ENCODE data around the gene CCT6B. TPM values are rescaled to one million over a fixed set of nuclear protein-coding genes. Genes with fewer than 3 reads are reported as not detected.
"Not testable (repeated sequence)": the region's sequence is repeated elsewhere in the genome, so short reads cannot be mapped to it uniquely, and the experiment has no call there.

CCT6B gene
- total RNA-seq, 4 donors from 2014 or later = 2.4 to 4.6 (median 4.0) TPM

- no peak for DNase-seq (ENCODE audit: low spot score)
- no peak for TF ChIP-seq CTCF (IDR thresholded peaks at IDR 0.05)
- no peak for ATAC-seq (ENCODE audit: low FRiP score)
These were observed 40.3 kb upstream of the CCT6B start for GRCh38 chr17:35001549-35001948.

GRCh38 chr17:35000965-35001364 lies 39.7 kb upstream of the CCT6B start:
- not testable (repeated sequence) for DNase-seq (ENCODE audit: low spot score); ATAC-seq (ENCODE audit: low FRiP score)

DNA sequence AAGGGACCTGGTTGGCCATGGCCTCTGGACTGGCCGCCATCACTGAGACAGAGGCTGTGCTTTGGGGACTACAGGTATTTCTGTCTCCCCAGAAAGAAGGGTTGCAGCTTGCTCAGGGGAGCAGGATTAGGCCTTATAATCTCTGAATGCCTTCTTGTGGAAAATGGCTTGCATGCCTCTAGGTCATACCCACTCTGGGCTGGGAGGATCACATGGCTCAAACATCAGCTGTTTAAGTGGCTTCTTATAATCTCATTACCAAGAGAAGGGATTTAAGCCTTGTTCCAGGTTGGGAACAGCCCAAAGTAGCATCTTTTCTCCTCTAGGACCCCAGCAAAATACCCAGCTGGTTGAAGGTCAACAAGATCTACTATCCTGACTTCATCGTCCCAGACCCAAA lies 38.2 kb upstream of the CCT6B start:
- no peak for DNase-seq (ENCODE audit: low spot score)
- no peak for ATAC-seq (ENCODE audit: low FRiP score)
- TF ChIP-seq CTCF (IDR thresholded peaks at IDR 0.05) = no peak

DNA sequence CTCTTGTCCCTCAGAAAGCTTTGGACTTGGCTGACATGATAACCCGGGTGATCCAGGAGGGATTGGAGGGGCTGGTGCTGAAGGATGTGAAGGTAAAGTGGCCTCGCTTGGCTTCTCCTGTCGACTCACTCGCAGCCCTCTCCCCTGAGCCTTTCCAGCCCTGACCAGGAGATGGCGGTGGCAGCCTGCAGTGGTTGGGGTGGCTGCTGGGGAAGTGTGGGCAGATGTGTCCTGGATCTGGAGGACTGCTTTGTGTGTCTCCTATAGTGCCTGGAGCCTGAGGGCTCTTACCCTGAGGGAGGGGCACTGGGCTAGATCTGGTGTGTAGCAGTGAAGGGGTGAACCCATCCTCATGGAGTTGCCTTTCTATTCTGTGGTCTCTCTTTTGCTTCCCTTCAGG lies 36.9 kb upstream of the CCT6B start:
- TF ChIP-seq CTCF (IDR thresholded peaks at IDR 0.05) = no peak
- DNase-seq (ENCODE audit: low spot score) = no peak
- peak; percentile 38 for ATAC-seq (ENCODE audit: low FRiP score)

GRCh38 chr17:34997355-34997862 lies 36.1 kb upstream of the CCT6B start:
- no peak for TF ChIP-seq CTCF (IDR thresholded peaks at IDR 0.05)
- peak; percentile 11 for ATAC-seq (ENCODE audit: low FRiP score)
- no peak for DNase-seq (ENCODE audit: low spot score)

GRCh38 chr17:34996422-34997285 lies 35.4 kb upstream of the CCT6B start:
- no peak for ATAC-seq (ENCODE audit: low FRiP score)
- no peak for TF ChIP-seq CTCF (IDR thresholded peaks at IDR 0.05)
- no peak for DNase-seq (ENCODE audit: low spot score)

- ATAC-seq (ENCODE audit: low FRiP score) (no peak), DNase-seq (ENCODE audit: low spot score) (no peak)
- no peak for TF ChIP-seq CTCF (IDR thresholded peaks at IDR 0.05)
These were observed 31.8 kb upstream of the CCT6B start for GRCh38 chr17:34993031-34993430.

Data from omental fat pad (tissue), 4 donors.